Measurements from ENCODE around the gene ONECUT1.
"Not testable (repeated sequence)": the region's sequence is repeated elsewhere in the genome, so short reads cannot be mapped to it uniquely, and the experiment has no call there.

Gene ONECUT1

DNA sequence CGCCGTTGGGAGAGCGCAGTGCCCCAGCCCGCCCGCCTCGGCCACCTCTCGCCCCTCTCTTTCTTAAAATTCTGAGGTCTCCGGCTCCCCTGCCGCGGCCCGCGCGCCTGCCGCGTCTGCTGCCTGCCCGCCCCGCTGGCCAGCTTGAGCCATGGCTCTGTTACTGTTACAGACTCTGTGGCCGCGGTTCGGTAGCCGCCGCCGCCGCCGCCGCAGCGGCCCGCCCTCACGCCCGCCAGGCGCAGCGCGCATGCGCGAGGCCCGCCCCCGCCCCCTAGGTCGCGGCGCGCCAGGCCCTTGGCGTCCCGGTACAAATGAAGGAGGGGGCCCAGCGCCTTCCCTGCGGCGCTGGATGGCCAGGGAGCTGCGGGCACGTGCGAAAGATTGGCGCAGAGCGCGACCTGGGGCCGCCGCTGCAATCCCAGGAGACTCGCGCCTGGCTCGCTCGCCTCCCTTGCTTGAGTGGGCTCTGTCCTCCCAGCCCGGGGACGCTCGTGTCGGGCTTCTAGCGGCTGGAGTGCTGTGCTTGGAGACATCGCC lies at the start of gene ONECUT1:
Gene ONECUT1 (minus strand): TSS at position 168 of the 540 bp plus-strand sequence. CDS start 452 bp downstream, outside the sequence.
- peak; percentile 23 for DNase-seq (ENCODE audit: low spot score)

DNA sequence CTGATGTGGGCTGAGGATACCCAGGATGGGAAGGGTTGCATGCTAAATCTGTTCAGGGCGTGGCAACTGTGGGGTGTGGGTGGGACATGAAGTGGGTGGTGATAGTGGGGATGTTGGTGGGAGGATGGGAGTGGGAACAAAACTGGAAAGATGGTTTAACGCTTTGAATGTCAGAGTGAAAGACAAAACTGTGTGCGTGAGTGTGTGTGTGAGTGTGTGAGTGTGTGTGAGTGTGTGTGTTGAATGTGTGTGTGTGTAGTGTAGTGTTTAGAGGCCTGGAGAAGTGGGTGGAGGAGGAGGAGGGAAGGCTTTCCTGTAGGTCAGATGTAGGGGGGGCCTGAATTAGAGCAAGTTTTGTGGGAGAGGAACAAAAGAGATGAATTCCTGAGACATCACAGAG lies 44.2 kb upstream of the ONECUT1 start:
- no peak for DNase-seq (ENCODE audit: low spot score)

GRCh38 chr15:52824169-52824942 lies 34.2 kb upstream of the ONECUT1 start:
- DNase-seq (ENCODE audit: low spot score) = not testable (repeated sequence)

DNA sequence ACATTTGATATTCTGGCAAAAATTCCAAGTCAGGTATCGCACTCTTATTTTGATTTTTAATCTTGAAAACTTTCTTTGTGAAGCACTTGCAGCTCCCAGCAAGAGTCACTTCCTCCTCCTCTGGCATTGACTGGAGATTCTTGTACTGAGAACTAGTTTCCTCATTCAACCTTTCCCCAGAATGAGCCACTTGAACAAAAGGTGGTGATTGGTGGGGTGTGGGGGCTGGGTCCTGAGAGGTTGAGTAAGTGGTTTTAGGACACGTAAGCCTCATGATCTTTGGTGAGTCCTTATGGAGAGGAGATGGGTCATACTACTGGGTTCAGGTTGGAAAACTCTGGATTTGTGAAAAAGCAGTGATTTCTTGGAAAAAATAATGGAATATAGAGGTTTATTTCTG lies 32.3 kb upstream of the ONECUT1 start:
- no peak for DNase-seq (ENCODE audit: low spot score)

- no peak for DNase-seq (ENCODE audit: low spot score)
Measured at GRCh38 chr15:52819253-52819652, 29.1 kb upstream of the ONECUT1 start.

- DNase-seq (ENCODE audit: low spot score) = not testable (repeated sequence)
Measured at GRCh38 chr15:52815899-52816298, 25.8 kb upstream of the ONECUT1 start.

- no peak for DNase-seq (ENCODE audit: low spot score)
Measured at GRCh38 chr15:52808996-52809395, 18.9 kb upstream of the ONECUT1 start.

- no peak for DNase-seq (ENCODE audit: low spot score)
Measured at GRCh38 chr15:52808441-52808840, 18.3 kb upstream of the ONECUT1 start.

DNA sequence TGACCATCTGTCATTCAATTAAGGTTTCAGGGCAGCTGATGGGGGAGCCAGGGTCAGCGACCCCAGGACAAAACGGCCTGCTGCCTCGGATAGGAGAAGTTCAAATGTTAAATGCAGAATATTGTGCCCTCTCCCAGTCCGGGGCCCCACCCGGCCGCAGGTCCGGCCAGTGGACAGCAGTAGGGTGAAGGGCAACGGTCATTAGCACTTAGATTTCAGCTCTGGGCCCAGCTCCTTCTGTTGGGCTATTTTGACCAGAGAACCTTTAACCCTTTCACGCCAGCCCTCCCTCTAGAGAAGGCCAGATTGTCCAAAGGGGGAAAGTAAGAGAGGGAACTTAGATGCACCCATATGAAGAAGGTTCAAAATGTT lies 16.1 kb upstream of the ONECUT1 start:
- no peak for DNase-seq (ENCODE audit: low spot score)

- DNase-seq (ENCODE audit: low spot score) = no peak
Measured at GRCh38 chr15:52805351-52806283, 15.5 kb upstream of the ONECUT1 start.

- DNase-seq (ENCODE audit: low spot score) = no peak
Measured at GRCh38 chr15:52804526-52805081, 14.5 kb upstream of the ONECUT1 start.

DNA sequence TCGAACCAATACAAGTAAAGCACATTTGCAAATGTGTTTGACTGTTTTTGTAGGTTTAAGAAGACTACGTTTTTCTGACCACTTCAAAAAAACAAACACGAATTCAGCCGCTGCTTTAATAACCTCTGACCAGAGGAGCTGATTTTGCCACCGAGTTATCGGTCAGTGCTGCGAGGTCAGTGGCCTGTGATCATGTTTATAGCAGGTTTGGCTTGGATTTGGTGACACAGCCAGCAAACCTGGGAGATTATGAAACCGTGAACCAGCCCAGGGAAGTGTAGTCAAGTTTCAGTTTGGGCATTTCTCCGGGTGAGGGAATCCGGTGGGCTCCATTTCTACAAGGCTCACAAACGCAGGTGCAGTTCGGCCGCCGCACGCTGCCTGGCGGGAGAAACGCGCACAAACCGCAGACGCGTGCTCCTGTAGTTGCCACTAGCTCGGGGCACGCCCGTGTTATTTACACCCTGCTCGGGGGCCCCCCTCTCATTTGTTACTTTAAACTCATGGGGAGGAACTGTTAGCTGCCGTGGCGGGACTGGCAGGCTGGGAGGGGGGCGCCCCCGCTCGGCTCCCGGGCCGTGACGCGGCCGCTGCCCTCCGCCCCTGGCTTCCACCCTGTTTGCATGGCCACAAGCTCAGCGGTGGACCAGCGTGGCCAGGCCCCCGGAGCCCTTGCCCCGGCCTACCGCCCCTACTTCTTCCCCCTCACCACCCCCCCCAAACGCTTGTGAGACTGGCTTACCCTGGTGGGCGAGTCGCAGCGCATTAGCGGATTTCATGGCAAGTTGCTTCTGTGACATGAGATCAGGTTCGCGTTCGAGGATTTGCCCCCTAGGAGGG lies 13.6 kb upstream of the ONECUT1 start:
- no peak for DNase-seq (ENCODE audit: low spot score)

GRCh38 chr15:52803108-52803466 lies 13.0 kb upstream of the ONECUT1 start:
- DNase-seq (ENCODE audit: low spot score) = no peak

DNA sequence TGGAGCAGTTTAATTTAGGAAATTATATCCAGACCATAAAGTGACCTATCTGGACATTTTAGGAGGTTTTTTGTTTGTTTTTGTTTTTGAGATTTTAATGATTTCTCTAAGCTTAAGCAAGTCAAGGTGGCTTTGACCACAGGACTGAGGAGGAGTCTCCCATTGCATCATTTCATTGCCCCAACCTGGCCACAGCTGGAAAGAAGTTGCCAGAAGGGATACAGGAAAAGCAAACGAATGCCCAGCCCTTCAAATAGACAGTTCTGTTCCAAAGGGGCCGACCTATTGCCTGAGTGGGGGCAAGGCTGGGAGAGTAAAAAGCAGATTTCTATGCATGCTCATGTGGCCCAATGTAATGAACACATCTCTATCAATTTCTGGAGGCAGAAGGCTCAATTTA lies 12.0 kb upstream of the ONECUT1 start:
- DNase-seq (ENCODE audit: low spot score) = no peak

- no peak for DNase-seq (ENCODE audit: low spot score)
Measured at GRCh38 chr15:52801748-52802085, 11.6 kb upstream of the ONECUT1 start.

DNA sequence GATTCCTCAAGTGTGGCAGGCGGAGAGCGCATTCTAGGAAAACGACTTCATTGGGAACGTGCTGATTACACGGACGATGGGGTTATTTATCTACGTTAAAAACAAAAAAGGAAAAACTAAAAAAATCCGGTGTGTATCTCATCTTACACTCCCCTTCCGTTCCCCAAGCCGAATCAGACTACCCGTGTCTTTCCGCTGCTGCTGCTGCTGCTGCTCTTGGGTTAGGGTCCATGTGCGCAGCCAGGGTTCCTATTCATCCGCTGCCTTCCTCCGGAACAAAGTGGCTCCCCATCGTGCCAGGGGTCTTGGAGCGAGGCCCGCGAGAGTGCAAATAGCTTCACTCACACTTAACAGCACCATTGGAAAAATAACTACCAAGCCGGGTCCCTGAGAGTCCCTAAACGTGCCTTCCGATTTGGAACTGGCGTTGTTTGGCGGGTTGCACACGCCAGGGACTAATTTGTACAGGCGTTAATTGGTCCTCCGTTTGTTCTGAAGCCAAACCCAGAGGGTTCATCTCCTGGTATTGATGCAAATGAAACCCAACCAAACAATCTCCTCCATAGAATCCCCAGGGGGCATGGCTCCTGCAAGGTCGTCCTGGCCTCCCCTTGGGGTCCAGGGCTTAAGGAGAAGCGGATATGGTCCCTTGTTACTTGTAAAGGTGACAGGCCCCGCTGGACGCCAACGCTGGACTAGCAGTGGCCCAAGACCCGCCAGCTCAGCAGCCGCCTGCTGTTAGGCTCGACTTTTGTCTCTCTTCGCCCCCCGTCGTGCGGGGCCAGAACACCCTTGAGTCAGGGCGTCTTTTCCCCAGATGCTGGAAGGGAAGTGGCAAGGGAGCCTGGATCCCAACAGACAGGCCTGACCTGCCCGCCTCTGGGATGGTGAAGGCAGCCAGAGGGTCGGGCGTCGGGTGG lies 11.0 kb upstream of the ONECUT1 start:
- DNase-seq (ENCODE audit: low spot score) = no peak

DNA sequence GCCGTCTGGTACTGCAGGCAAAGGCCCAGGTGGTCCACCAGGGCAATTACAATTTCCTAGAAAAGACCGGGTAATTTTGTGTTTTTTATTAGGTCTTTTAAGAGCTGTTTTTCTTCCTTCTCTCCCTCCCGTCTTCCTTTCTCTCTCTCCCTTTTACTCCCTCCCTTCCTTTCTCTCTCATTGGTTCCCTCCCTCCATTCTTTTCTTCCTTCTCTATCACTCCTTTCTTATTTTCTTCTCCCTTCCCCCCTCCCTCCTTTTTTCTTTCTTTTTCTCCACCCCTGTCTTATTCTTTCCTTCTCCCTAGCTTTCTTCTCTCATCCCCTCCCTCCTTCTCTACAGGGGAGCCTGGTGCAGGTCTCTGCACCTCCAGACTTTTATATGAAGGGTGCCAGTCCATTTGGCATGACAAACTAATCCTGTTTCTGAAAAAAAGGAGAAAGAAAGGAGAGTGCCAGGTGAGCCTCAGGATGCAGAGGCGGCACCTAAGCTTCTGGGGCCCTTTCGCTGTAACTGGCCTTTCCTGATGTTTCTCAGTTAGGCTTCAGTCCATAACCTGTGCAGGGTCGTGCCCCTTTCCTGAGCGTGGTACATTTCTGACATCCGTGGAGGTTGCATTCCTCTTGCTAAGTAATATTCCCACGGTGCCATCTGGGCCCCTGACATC lies 9.1 kb upstream of the ONECUT1 start:
- no peak for DNase-seq (ENCODE audit: low spot score)

DNA sequence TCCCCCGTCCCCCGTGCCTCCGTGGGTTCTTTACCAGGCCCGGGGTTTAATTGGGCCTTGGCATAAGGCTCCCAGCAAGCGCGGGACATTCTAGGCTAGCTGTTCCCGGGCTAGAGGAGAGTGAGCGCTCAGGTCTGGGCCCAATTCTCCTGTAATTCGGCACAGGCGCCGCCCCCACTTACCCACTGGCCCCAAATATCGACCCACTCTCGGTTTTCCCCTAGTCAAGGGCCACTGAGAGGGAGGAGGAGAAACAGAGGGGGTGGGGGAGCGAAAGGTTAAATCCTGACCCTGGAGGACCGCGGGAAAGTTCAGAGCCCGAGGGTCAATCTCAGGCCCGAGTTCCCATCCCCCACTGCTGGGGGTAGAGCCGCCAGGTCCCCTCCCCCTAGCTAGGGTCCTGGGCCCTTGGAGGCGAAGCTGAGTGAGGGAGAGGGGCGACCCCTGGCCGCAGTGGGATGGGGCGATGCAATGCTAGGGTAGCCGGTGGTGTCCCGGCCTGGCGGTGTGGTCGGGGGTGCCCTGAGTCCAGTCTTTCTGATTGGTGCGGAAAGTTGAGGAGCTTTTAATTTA lies 8.5 kb upstream of the ONECUT1 start:
- no peak for DNase-seq (ENCODE audit: low spot score)

- no peak for DNase-seq (ENCODE audit: low spot score)
Measured at GRCh38 chr15:52797625-52798501, 7.7 kb upstream of the ONECUT1 start.

All from cerebellar cortex (tissue), 1 donor.